ENCODE results near the gene TCOF1. TPM values are rescaled to one million over a fixed set of nuclear protein-coding genes. Genes with fewer than 3 reads are reported as not detected.

TCOF1 gene
- total and polyA plus RNA-seq, 2 of the 8 experiments (the other 6 are each of a cell fraction or from before 2014, with no cell fraction given), result 35.9 to 170 TPM

DNA sequence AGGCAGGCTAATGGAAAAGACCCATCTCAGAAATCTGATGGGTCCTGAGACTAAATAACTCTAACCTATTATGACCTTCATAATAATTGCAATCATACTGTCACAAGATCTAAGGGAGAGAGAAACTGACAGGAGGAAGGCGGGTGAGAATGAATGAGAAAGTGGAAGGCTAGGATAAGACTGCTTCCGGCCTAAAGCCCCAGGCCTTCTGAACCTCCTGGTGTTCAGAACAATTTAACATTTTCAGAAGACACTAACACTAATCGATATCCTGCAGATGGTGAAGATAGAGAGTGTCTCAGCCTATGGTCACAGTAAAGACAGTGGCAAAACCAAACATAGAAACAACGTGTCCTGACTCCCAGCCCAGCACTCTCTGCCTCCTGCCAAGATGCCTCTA, 90.8 kb downstream of the TCOF1 start (continued):
- TF ChIP-seq, protein P1, sequence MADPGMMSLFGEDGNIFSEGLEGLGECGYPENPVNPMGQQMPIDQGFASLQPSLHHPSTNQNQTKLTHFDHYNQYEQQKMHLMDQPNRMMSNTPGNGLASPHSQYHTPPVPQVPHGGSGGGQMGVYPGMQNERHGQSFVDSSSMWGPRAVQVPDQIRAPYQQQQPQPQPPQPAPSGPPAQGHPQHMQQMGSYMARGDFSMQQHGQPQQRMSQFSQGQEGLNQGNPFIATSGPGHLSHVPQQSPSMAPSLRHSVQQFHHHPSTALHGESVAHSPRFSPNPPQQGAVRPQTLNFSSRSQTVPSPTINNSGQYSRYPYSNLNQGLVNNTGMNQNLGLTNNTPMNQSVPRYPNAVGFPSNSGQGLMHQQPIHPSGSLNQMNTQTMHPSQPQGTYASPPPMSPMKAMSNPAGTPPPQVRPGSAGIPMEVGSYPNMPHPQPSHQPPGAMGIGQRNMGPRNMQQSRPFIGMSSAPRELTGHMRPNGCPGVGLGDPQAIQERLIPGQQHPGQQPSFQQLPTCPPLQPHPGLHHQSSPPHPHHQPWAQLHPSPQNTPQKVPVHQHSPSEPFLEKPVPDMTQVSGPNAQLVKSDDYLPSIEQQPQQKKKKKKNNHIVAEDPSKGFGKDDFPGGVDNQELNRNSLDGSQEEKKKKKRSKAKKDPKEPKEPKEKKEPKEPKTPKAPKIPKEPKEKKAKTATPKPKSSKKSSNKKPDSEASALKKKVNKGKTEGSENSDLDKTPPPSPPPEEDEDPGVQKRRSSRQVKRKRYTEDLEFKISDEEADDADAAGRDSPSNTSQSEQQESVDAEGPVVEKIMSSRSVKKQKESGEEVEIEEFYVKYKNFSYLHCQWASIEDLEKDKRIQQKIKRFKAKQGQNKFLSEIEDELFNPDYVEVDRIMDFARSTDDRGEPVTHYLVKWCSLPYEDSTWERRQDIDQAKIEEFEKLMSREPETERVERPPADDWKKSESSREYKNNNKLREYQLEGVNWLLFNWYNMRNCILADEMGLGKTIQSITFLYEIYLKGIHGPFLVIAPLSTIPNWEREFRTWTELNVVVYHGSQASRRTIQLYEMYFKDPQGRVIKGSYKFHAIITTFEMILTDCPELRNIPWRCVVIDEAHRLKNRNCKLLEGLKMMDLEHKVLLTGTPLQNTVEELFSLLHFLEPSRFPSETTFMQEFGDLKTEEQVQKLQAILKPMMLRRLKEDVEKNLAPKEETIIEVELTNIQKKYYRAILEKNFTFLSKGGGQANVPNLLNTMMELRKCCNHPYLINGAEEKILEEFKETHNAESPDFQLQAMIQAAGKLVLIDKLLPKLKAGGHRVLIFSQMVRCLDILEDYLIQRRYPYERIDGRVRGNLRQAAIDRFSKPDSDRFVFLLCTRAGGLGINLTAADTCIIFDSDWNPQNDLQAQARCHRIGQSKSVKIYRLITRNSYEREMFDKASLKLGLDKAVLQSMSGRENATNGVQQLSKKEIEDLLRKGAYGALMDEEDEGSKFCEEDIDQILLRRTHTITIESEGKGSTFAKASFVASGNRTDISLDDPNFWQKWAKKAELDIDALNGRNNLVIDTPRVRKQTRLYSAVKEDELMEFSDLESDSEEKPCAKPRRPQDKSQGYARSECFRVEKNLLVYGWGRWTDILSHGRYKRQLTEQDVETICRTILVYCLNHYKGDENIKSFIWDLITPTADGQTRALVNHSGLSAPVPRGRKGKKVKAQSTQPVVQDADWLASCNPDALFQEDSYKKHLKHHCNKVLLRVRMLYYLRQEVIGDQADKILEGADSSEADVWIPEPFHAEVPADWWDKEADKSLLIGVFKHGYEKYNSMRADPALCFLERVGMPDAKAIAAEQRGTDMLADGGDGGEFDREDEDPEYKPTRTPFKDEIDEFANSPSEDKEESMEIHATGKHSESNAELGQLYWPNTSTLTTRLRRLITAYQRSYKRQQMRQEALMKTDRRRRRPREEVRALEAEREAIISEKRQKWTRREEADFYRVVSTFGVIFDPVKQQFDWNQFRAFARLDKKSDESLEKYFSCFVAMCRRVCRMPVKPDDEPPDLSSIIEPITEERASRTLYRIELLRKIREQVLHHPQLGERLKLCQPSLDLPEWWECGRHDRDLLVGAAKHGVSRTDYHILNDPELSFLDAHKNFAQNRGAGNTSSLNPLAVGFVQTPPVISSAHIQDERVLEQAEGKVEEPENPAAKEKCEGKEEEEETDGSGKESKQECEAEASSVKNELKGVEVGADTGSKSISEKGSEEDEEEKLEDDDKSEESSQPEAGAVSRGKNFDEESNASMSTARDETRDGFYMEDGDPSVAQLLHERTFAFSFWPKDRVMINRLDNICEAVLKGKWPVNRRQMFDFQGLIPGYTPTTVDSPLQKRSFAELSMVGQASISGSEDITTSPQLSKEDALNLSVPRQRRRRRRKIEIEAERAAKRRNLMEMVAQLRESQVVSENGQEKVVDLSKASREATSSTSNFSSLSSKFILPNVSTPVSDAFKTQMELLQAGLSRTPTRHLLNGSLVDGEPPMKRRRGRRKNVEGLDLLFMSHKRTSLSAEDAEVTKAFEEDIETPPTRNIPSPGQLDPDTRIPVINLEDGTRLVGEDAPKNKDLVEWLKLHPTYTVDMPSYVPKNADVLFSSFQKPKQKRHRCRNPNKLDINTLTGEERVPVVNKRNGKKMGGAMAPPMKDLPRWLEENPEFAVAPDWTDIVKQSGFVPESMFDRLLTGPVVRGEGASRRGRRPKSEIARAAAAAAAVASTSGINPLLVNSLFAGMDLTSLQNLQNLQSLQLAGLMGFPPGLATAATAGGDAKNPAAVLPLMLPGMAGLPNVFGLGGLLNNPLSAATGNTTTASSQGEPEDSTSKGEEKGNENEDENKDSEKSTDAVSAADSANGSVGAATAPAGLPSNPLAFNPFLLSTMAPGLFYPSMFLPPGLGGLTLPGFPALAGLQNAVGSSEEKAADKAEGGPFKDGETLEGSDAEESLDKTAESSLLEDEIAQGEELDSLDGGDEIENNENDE (IDR thresholded peaks at IDR 0.05; ENCODE audit: insufficient replicate concordance, low read length), result no peak
- peak; percentile 26; the same call in 1 of the 2 replicates for TF ChIP-seq POLR2AphosphoS5 (IDR thresholded peaks at IDR 0.05; ENCODE audit: low read depth, low read length)
- no peak for TF ChIP-seq POU5F1 (IDR thresholded peaks at IDR 0.05; ENCODE audit: low read depth, low read length)
- peak in 1 of 2 experiments; percentile 25; a peak in 1 of 3 replicates for TF ChIP-seq POLR2A (IDR thresholded peaks at IDR 0.05; ENCODE audit: control extremely low read depth in 1 of 2, low read depth in 2 of 2, low read length in 2 of 2)
- TF ChIP-seq, protein P2, sequence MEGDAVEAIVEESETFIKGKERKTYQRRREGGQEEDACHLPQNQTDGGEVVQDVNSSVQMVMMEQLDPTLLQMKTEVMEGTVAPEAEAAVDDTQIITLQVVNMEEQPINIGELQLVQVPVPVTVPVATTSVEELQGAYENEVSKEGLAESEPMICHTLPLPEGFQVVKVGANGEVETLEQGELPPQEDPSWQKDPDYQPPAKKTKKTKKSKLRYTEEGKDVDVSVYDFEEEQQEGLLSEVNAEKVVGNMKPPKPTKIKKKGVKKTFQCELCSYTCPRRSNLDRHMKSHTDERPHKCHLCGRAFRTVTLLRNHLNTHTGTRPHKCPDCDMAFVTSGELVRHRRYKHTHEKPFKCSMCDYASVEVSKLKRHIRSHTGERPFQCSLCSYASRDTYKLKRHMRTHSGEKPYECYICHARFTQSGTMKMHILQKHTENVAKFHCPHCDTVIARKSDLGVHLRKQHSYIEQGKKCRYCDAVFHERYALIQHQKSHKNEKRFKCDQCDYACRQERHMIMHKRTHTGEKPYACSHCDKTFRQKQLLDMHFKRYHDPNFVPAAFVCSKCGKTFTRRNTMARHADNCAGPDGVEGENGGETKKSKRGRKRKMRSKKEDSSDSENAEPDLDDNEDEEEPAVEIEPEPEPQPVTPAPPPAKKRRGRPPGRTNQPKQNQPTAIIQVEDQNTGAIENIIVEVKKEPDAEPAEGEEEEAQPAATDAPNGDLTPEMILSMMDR (IDR thresholded peaks at IDR 0.05; ENCODE audit: control extremely low read depth in 1 of 3, insufficient read depth in 1 of 3, low read depth in 1 of 3, low read length in 3 of 3), result no peak
- TF ChIP-seq NANOG (IDR thresholded peaks at IDR 0.05; ENCODE audit: insufficient read depth, low read depth, low read length, poor library complexity, severe bottlenecking), result no peak
- TF ChIP-seq RAD21 (IDR thresholded peaks at IDR 0.05 in 1 of 2, conservative IDR thresholded peaks at IDR 0.05 in 1 of 2; ENCODE audit: low read depth in 2 of 2, low read length in 2 of 2), result no peak
- no peak for TF ChIP-seq RXRA (IDR thresholded peaks at IDR 0.05; ENCODE audit: insufficient read depth, low read depth, low read length)
- no peak for TF ChIP-seq TEAD4 (IDR thresholded peaks at IDR 0.05; ENCODE audit: low read depth, low read length)
